NT2/D1 (cell line): Measurements from ENCODE around the gene DAZAP2.

Experiments
- DNase-seq: peaks from one replicate; pipeline ENCODE4 v3.0.0-alpha.2; 2011; ENCODE audit warnings: low read depth, low spot score
- H3K27me3 ChIP-seq: 2 replicates; pipeline ENCODE4 v1.6.0; 2011; ENCODE audit warnings: mild to moderate bottlenecking; ENCODE audit not compliant: insufficient read length, insufficient read depth
- H3K36me3 ChIP-seq: 2 replicates; pipeline ENCODE4 v1.6.1; 2011; ENCODE audit warnings: mild to moderate bottlenecking, low read length, mixed read lengths; ENCODE audit not compliant: insufficient read depth, insufficient read length
- H3K4me1 ChIP-seq: 2 replicates; pipeline ENCODE4 v1.5.1; 2011; ENCODE audit not compliant: insufficient read depth, insufficient read length
- H3K4me3 ChIP-seq: 2 replicates; pipeline ENCODE4 v1.5.1; 2011; ENCODE audit warnings: low read depth; ENCODE audit not compliant: insufficient read length
- H3K9ac ChIP-seq: 2 replicates; pipeline ENCODE4 v1.6.0; 2011; ENCODE audit warnings: low read depth; ENCODE audit not compliant: insufficient read length
- H3K9me3 ChIP-seq: 2 replicates; pipeline ENCODE4 v1.5.1; 2011; ENCODE audit warnings: mild to moderate bottlenecking, low read length; ENCODE audit not compliant: insufficient read depth
- SUZ12 ChIP-seq: IDR thresholded peaks from 2 replicates; pipeline ENCODE4 v1.6.1; 2011; ENCODE audit not compliant: insufficient read length, insufficient read depth; ENCODE audit errors: extremely low read depth
- YY1 ChIP-seq: IDR thresholded peaks from 2 replicates; pipeline ENCODE4 v1.6.1; 2011; ENCODE audit not compliant: insufficient read length, insufficient read depth
- ZNF274 ChIP-seq: IDR thresholded peaks from 2 replicates; pipeline ENCODE4 v1.6.1; 2011; ENCODE audit warnings: mild to moderate bottlenecking, low read depth, low read length

DAZAP2 gene

GRCh38 chr12:51208016-51208660 is 30.5 kb upstream of the DAZAP2 start:
- no peak for DNase-seq

DNA sequence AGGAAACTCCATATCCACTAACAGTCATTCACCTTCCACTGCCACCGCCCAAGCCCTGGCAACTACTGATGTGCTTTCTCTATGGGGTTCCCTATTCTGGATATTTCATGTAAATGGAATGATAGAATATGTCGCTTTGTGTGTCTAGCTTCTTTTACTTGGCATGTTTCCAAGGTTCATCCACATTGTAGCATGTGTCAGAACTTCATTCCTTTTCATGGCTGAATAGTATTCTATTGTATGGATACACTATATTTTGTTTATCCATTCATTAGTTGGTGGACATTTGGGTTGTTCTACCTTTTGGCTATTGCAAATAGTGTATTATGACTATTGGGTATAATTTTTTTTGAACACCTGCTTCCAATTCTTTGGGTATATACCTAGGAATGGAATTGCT is 29.4 kb upstream of the DAZAP2 start:
- Histone ChIP-seq H3K4me1 (no peaks in the 10 kb centered on the region), H3K9me3 (no peaks in the 10 kb centered on the region), H3K9ac (no peak overlapping the region), H3K4me3 (no peak overlapping the region), H3K36me3 (peaks cover 2% of the 10 kb centered on the region), H3K27me3 (no peaks in the 10 kb centered on the region)
- no peak for DNase-seq
- no peak for TF ChIP-seq ZNF274
- TF ChIP-seq YY1, result no peak
- TF ChIP-seq SUZ12, result no peak

More at GRCh38 chr12:51208016-51208660, 30.5 kb upstream of the DAZAP2 start:
- H3K9ac ChIP-seq, result no peak overlapping the region
- H3K9me3 ChIP-seq, result no peaks in the 10 kb centered on the region
- no peaks in the 10 kb centered on the region for H3K27me3 ChIP-seq
- TF ChIP-seq ZNF274, result no peak
- no peak for TF ChIP-seq YY1
- TF ChIP-seq SUZ12, result no peak
- peaks cover 3% of the 10 kb centered on the region for H3K36me3 ChIP-seq
- no peak overlapping the region for H3K4me3 ChIP-seq
- H3K4me1 ChIP-seq, result no peaks in the 10 kb centered on the region

GRCh38 chr12:51210690-51211395 is 27.8 kb upstream of the DAZAP2 start:
- Histone ChIP-seq H3K27me3 (no peaks in the 10 kb centered on the region), H3K9ac (no peak overlapping the region), H3K9me3 (no peaks in the 10 kb centered on the region), H3K4me1 (no peaks in the 10 kb centered on the region), H3K4me3 (no peak overlapping the region), H3K36me3 (peaks cover 4% of the 10 kb centered on the region)
- no peak for DNase-seq
- TF ChIP-seq SUZ12, result no peak
- no peak for TF ChIP-seq YY1
- TF ChIP-seq ZNF274, result no peak

DNA sequence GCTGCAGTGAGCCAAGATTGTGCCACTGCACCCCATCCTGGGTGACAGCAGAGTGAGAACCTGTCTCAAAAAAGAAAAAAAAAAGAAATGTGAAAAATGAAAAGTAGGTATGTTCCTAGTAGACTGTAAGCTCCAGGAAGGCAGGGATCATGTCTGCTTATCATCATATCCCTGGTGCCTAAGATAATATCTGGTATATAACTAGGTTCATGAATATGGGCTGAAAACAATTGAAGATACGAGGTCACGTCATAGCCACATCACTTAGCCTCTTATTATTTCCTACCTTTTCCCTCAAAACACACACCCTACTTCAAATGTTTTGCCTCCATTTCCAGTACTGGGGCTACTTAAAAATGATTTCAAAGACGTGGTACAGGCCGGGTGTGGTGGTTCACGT is 23.7 kb upstream of the DAZAP2 start:
- DNase-seq, result no peak
- Histone ChIP-seq H3K9me3 (no peaks in the 10 kb centered on the region), H3K27me3 (no peaks in the 10 kb centered on the region), H3K4me1 (no peaks in the 10 kb centered on the region), H3K9ac (no peak overlapping the region), H3K4me3 (no peak overlapping the region), H3K36me3 (peaks cover 4% of the 10 kb centered on the region)
- TF ChIP-seq SUZ12 (no peak), YY1 (no peak), ZNF274 (no peak)

- peak overlapping the region; percentile 91 for H3K9ac ChIP-seq
- DNase-seq, result no peak
- no peaks in the 10 kb centered on the region for H3K9me3 ChIP-seq
- H3K4me3 ChIP-seq, result peak overlapping the region; percentile 67
- no peaks in the 10 kb centered on the region for H3K27me3 ChIP-seq
- H3K36me3 ChIP-seq, result peaks cover 4% of the 10 kb centered on the region
- no peak for TF ChIP-seq SUZ12
- no peak for TF ChIP-seq ZNF274
- TF ChIP-seq YY1, result no peak
- no peaks in the 10 kb centered on the region for H3K4me1 ChIP-seq
Measured at GRCh38 chr12:51216642-51217041, 22.0 kb upstream of the DAZAP2 start.

DNA sequence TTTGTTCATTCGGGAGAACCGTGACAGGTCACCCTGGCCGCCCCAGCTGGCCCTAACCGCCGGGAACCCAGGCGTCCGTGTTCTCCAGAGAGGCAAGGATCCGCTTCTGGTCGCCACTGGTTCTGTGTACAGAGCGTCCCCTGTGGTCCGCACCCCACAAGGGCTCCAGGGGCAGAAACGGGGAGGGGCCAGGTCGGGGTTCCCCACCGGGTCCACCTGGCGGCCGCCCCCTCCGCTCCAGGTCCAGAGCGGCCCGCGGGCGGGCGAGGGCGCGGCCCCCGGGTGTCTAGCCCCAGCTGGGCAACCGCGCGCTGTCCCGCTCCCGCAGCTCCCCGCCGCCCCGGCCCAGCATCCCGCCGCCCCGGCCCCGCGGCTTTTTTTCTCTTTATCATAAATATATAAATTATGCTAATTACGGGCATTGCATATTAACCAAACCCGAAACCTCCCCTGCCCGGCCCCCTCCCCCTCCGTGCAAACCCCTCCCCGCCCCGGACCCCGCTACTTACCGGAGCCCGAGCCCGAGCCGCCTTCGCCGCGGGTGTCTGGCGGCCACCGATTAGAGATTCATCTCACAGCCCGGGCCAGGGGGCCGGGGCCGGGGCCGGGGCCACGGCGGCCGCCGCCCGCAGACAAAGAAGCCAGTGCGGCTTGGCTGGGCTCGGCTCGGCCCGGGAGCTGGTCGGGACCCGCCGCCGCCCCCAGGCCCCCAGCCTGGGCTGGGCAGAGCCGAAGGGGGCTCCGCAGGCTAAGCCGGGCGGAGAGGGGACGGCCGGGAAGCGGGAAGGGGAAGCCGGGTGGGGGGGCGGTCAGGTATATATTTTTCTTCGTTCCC is 21.3 kb upstream of the DAZAP2 start:
- H3K4me3 ChIP-seq, result peak overlapping the region; percentile 67

More for the DNA sequence above, 21.3 kb upstream of the DAZAP2 start:
- Histone ChIP-seq H3K4me1 (no peaks in the 10 kb centered on the region), H3K9ac (peak overlapping the region; percentile 91), H3K27me3 (no peaks in the 10 kb centered on the region), H3K9me3 (no peaks in the 10 kb centered on the region), H3K36me3 (peaks cover 4% of the 10 kb centered on the region)
- peak; percentile 16 for DNase-seq
- no peak for TF ChIP-seq SUZ12
- no peak for TF ChIP-seq ZNF274
